ENCODE measurements around the gene TSHZ2.

DNA sequence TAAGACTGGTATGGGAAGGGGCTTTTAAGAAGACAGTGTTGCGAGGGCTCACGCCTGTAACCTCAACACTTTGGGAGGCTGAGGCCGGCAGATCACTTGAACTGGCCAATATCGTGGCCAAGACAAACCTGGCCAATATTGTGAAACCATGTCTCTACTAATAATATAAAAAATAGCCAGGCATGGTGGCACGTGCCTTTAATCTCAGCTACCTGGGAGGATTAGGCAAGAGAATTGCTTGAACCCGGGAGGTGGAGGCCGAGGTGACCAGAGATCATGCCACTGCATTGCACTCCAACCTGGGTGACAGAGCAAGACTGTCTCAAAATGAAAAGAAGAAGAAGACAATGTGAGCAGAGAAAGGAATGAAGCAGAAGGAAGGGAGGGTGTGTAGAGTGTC lies 242.2 kb downstream of the TSHZ2 start:
- TF ChIP-seq POLR2A (IDR thresholded peaks at IDR 0.05): no peak
- TF ChIP-seq POLR2AphosphoS5 (IDR thresholded peaks at IDR 0.05): no peak
- TF ChIP-seq, protein P1, sequence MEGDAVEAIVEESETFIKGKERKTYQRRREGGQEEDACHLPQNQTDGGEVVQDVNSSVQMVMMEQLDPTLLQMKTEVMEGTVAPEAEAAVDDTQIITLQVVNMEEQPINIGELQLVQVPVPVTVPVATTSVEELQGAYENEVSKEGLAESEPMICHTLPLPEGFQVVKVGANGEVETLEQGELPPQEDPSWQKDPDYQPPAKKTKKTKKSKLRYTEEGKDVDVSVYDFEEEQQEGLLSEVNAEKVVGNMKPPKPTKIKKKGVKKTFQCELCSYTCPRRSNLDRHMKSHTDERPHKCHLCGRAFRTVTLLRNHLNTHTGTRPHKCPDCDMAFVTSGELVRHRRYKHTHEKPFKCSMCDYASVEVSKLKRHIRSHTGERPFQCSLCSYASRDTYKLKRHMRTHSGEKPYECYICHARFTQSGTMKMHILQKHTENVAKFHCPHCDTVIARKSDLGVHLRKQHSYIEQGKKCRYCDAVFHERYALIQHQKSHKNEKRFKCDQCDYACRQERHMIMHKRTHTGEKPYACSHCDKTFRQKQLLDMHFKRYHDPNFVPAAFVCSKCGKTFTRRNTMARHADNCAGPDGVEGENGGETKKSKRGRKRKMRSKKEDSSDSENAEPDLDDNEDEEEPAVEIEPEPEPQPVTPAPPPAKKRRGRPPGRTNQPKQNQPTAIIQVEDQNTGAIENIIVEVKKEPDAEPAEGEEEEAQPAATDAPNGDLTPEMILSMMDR (IDR thresholded peaks at IDR 0.05): no peak
